HCT116 (cell line): ENCODE data around the gene C19orf85. TPM values are rescaled to one million over a fixed set of nuclear protein-coding genes. Genes with fewer than 3 reads are reported as not detected.

Source experiments
- ATAC-seq: fragments of 200-7000 bp; cut with Tn5 transposase; 2 replicates; pipeline ENCODE4 v1.9.1; 2020; ENCODE audit warnings: mild to moderate bottlenecking, moderate library complexity
- BruUV-seq: library from RNA; stranded (reverse); fragments of 400-500 nt; replicated peaks from 2 replicates; lab custom pipeline; 2021; lab: Mats Ljungman, UMichigan
- CTCF ChIA-PET: fragments of 300-600 bp; sonication (Branson Sonifier 250); formaldehyde crosslinking; loops from one replicate; lab custom pipeline; 2021; ENCODE audit warnings: antibody characterized with exemption; lab: Charles Lee
- POLR2A ChIA-PET: fragments of 300-600, 350-600 bp; sonication (Branson Sonifier 250); formaldehyde crosslinking; loops from one replicate; lab custom pipeline; 2021; ENCODE audit warnings: antibody characterized with exemption; lab: Charles Lee
- RAD21 ChIA-PET, 2 experiments: fragments of 300-600 bp; sonication (Branson Sonifier 250); formaldehyde crosslinking; loops; one replicate each; lab custom pipeline; 2023; ENCODE audit warnings: low total read pairs in 2 of 2; ENCODE audit not compliant: uncharacterized antibody in 2 of 2, unreplicated experiment in 2 of 2, low non-redundant PET in 1 of 2; lab: Charles Lee
- DNase-seq: peaks from one replicate; pipeline ENCODE4 v3.0.0-alpha.2; 2010; ENCODE audit warnings: low read depth, low spot score
- H2AFZ ChIP-seq: fragments of 200-600 bp; shearing (Covaris generic), sonication (generic); 2 replicates; pipeline ENCODE4 v1.6.1; 2017; ENCODE audit warnings: low read depth, mixed run types, mixed read lengths, antibody characterized with exemption, low read length; ENCODE audit not compliant: poor library complexity, severe bottlenecking
- H3K27ac ChIP-seq: 2 replicates; pipeline ENCODE4 v1.5.1; 2012; ENCODE audit warnings: low read depth, low read length
- H3K27me3 ChIP-seq: fragments of 200-600 bp; sonication (generic); 2 replicates; pipeline ENCODE4 v1.6.1; 2016; ENCODE audit warnings: mixed run types, low read length, mixed read lengths; ENCODE audit not compliant: insufficient read depth
- H3K36me3 ChIP-seq, 2 experiments: fragments of 200-500 bp in 1 of 2; fragments of 200-600 bp in 1 of 2; sonication (Bioruptor generic) in 1 of 2; sonication (generic) in 1 of 2; 2 replicates each; pipeline versions ENCODE4 v1.5.1 to v1.6.1; 2014 to 2016; ENCODE audit warnings: low read length in 2 of 2, inconsistent platforms in 1 of 2, mixed read lengths in 1 of 2, mixed run types in 1 of 2; ENCODE audit not compliant: insufficient read depth in 2 of 2, control insufficient read depth in 1 of 2
- H3K4me1 ChIP-seq, 2 experiments: fragments of 200-600 bp in 1 of 2; sonication (generic) in 1 of 2; 2 replicates each; pipeline versions ENCODE4 v1.5.1 to v1.6.1; 2012 to 2017; ENCODE audit warnings: low read length in 2 of 2, inconsistent platforms in 1 of 2, mild to moderate bottlenecking in 1 of 2, mixed read lengths in 1 of 2, mixed run types in 1 of 2, moderate library complexity in 1 of 2; ENCODE audit not compliant: insufficient read depth in 2 of 2, control insufficient read depth in 1 of 2
- H3K4me2 ChIP-seq: fragments of 200-600 bp; sonication (generic); 2 replicates; pipeline ENCODE4 v1.6.1; 2017; ENCODE audit warnings: mixed run types, low read length, mixed read lengths
- H3K4me3 ChIP-seq, 2 experiments: fragments of 200-600 bp in 1 of 2; sonication (generic) in 1 of 2; replicated peaks in 1 of 2; 2 replicates each; pipeline ENCODE4 v1.5.1; 2011 to 2016; ENCODE audit warnings: low read length in 2 of 2, control low read depth in 1 of 2, low read depth in 1 of 2, mild to moderate bottlenecking in 1 of 2, mixed read lengths in 1 of 2, mixed run types in 1 of 2
- H3K79me2 ChIP-seq: fragments of 200-600 bp; sonication (generic); 2 replicates; pipeline ENCODE4 v1.6.1; 2017; ENCODE audit warnings: mild to moderate bottlenecking, mixed run types, low read length, moderate library complexity, mixed read lengths; ENCODE audit not compliant: insufficient read depth
- H3K9ac ChIP-seq: fragments of 200-600 bp; sonication (generic); 2 replicates; pipeline ENCODE4 v1.6.1; 2016; ENCODE audit warnings: low read length, mixed read lengths
- H3K9me2 ChIP-seq: fragments of 200-600 bp; sonication (generic), shearing (Covaris generic); 2 replicates; pipeline ENCODE4 v1.6.1; 2017; ENCODE audit warnings: mixed run types, mild to moderate bottlenecking, moderate library complexity; ENCODE audit not compliant: insufficient read depth
- H3K9me3 ChIP-seq, 2 experiments: fragments of 200-500 bp in 1 of 2; fragments of 200-600 bp in 1 of 2; sonication (Bioruptor generic) in 1 of 2; sonication (generic) in 1 of 2; 2 replicates each; pipeline ENCODE4 v1.6.1; 2014 to 2017; ENCODE audit warnings: low read length in 2 of 2, mixed read lengths in 2 of 2, inconsistent platforms in 1 of 2, low read depth in 1 of 2, mild to moderate bottlenecking in 1 of 2, mixed run types in 1 of 2, moderate library complexity in 1 of 2; ENCODE audit not compliant: control insufficient read depth in 1 of 2, insufficient read depth in 1 of 2
- H4K20me1 ChIP-seq: fragments of 200-600 bp; sonication (generic), shearing (Covaris generic); 2 replicates; pipeline ENCODE4 v1.6.1; 2017; ENCODE audit warnings: mixed run types, mild to moderate bottlenecking, moderate library complexity; ENCODE audit not compliant: insufficient read depth
- CBX3 ChIP-seq: IDR thresholded peaks from 2 replicates; pipeline ENCODE4 v1.6.1; 2012; ENCODE audit warnings: low read depth
- CTCF ChIP-seq, 3 experiments: fragments of 200-600 bp in 1 of 3; sonication (generic) in 1 of 3; IDR thresholded peaks in 2 of 3; conservative IDR thresholded peaks in 1 of 3; 2 replicates each; pipeline ENCODE4 v1.5.1; 2012 to 2017; ENCODE audit warnings: low read depth in 2 of 3, low read length in 2 of 3, antibody characterized with exemption in 1 of 3, borderline replicate concordance in 1 of 3, control low read depth in 1 of 3, mild to moderate bottlenecking in 1 of 3, mixed read lengths in 1 of 3, mixed run types in 1 of 3, moderate library complexity in 1 of 3; ENCODE audit not compliant: insufficient read depth in 1 of 3
- ELF1 ChIP-seq: IDR thresholded peaks from 2 replicates; pipeline ENCODE4 v1.6.1; 2012; ENCODE audit warnings: low read depth, borderline replicate concordance
- EZH2 ChIP-seq: fragments of 200-600 bp; sonication (generic); IDR thresholded peaks from 2 replicates; pipeline ENCODE4 v1.6.1; 2017; ENCODE audit warnings: antibody characterized with exemption, mixed run types
- EZH2phosphoT487 ChIP-seq: fragments of 200-600 bp; IDR thresholded peaks from 2 replicates; pipeline ENCODE4 v1.6.1; 2018; ENCODE audit warnings: antibody characterized with exemption, borderline replicate concordance
- POLR2AphosphoS5 ChIP-seq: IDR thresholded peaks from 2 replicates; pipeline ENCODE4 v1.6.1; 2011; ENCODE audit warnings: mild to moderate bottlenecking, low read depth, low read length, moderate library complexity
- TCF7L2 ChIP-seq: IDR thresholded peaks from 2 replicates; pipeline ENCODE4 v1.7.0; 2011; ENCODE audit warnings: borderline replicate concordance, inconsistent platforms; ENCODE audit not compliant: insufficient read depth, insufficient read length; ENCODE audit errors: extremely low read depth
- ZBTB33 ChIP-seq: IDR thresholded peaks from 2 replicates; pipeline ENCODE4 v1.6.1; 2011; ENCODE audit warnings: mild to moderate bottlenecking, low read length, moderate library complexity; ENCODE audit not compliant: insufficient replicate concordance; ENCODE audit errors: extremely low read depth
- ZFX ChIP-seq: fragments of 450-650 bp; IDR thresholded peaks from 2 replicates; pipeline ENCODE4 v1.6.1; 2017
- intact Hi-C: fragments of 100-400 bp; cut with micrococcal nuclease; formaldehyde crosslinking; loops from 2 replicates; pipeline ENCODE4 v1.10.0; 2022
- total RNA-seq: library from RNA; stranded (reverse); gene quantifications from one replicate; pipeline ENCODE4 v1.2.1, GENCODE V29; 2021; ENCODE audit not compliant: unreplicated experiment

C19orf85 gene
- total RNA-seq, 1 experiment from 2014 or later: 0.34 TPM

GRCh38 chr19:55465460-55466240 is 1.1 kb upstream of the C19orf85 start:
- no peak overlapping the region for H3K4me3 ChIP-seq
- H3K4me2 ChIP-seq: no peak overlapping the region
- H4K20me1 ChIP-seq: no peaks in the 10 kb centered on the region
- CTCF ChIA-PET: no interaction called here
- H3K9ac ChIP-seq: no peak overlapping the region
- H3K79me2 ChIP-seq: peaks cover 13% of the 10 kb centered on the region; the same call in 1 of the 2 replicates
- intact Hi-C loops: no loop called here
- RAD21 ChIA-PET: interaction anchor here in 1 of 2 experiments (0.5 to 0.7 kb wide), 2 partner anchors 167 to 188 kb away, joined by 3 to 4 read pairs; no protein-coding TSS in a partner anchor
- peaks cover 15 to 39% of the 10 kb centered on the region in 2 experiments for H3K4me1 ChIP-seq
- no peaks in the 10 kb centered on the region for H3K27me3 ChIP-seq
- BruUV-seq: no TSS peak
- ATAC-seq: no peak
- DNase-seq: no peak
- POLR2A ChIA-PET: no interaction called here
- H3K9me3 ChIP-seq: no peaks in the 10 kb centered on the region
- H3K36me3 ChIP-seq: peaks cover 0 to 3% of the 10 kb centered on the region in 2 experiments; a peak in 1 of 4 replicates
- H2AFZ ChIP-seq: no peak overlapping the region
- no peaks in the 10 kb centered on the region for H3K9me2 ChIP-seq
- TF ChIP-seq POLR2AphosphoS5 (peak; percentile 54; the same call in 1 of the 2 replicates), ZFX (no peak), ZBTB33 (no peak)
- TF ChIP-seq, all 23 proteins: peak for 1
- H3K27ac ChIP-seq: no peak overlapping the region

- ChIA-PET POLR2A (no interaction called here), RAD21 (no interaction called here), CTCF (no interaction called here)
- no peaks in the 10 kb centered on the region for H3K27me3 ChIP-seq
- H3K4me3 ChIP-seq: no peak overlapping the region
- no peak overlapping the region for H3K9ac ChIP-seq
- no peak for ATAC-seq
- no peak for DNase-seq
- H3K4me2 ChIP-seq: no peak overlapping the region
- H3K9me3 ChIP-seq: no peaks in the 10 kb centered on the region
- no peak overlapping the region for H3K27ac ChIP-seq
- no peaks in the 10 kb centered on the region for H3K9me2 ChIP-seq
- H4K20me1 ChIP-seq: no peaks in the 10 kb centered on the region
- no TSS peak for BruUV-seq
- intact Hi-C loops: no loop called here
- H3K79me2 ChIP-seq: peaks cover 10% of the 10 kb centered on the region; the same call in 1 of the 2 replicates
- no peak overlapping the region for H2AFZ ChIP-seq
- peaks cover 19 to 43% of the 10 kb centered on the region in 2 experiments for H3K4me1 ChIP-seq
- H3K36me3 ChIP-seq: no peaks in the 10 kb centered on the region
- TF ChIP-seq EZH2: no peak
- TF ChIP-seq CTCF (IDR thresholded peaks at IDR 0.05 in 2 of 3, conservative IDR thresholded peaks at IDR 0.05 in 1 of 3; ENCODE audit: borderline replicate concordance in 1 of 3, insufficient read depth in 1 of 3, low read depth in 2 of 3, low read length in 2 of 3): no peak
- TF ChIP-seq EZH2phosphoT487: no peak
- TF ChIP-seq CBX3: no peak
- no peak for TF ChIP-seq ELF1
- no peak for TF ChIP-seq TCF7L2
Observed at GRCh38 chr19:55464039-55464661, 401 bp downstream of the C19orf85 start.
